Stimulated activated CD4-positive, alpha-beta T cell treated with anti-CD3 and anti-CD28 coated beads, Interleukin-12 subunit alpha, Interleukin-12 subunit beta, amount 100 ng/mL, for 24 hours (primary cell): ENCODE data around the gene TMEM259.

Source experiments
- DNase-seq, 2 experiments: peaks; one replicate each; pipeline ENCODE4 v3.0.0-alpha.2; 2020; ENCODE audit warnings: low read depth in 2 of 2

Gene TMEM259

DNA sequence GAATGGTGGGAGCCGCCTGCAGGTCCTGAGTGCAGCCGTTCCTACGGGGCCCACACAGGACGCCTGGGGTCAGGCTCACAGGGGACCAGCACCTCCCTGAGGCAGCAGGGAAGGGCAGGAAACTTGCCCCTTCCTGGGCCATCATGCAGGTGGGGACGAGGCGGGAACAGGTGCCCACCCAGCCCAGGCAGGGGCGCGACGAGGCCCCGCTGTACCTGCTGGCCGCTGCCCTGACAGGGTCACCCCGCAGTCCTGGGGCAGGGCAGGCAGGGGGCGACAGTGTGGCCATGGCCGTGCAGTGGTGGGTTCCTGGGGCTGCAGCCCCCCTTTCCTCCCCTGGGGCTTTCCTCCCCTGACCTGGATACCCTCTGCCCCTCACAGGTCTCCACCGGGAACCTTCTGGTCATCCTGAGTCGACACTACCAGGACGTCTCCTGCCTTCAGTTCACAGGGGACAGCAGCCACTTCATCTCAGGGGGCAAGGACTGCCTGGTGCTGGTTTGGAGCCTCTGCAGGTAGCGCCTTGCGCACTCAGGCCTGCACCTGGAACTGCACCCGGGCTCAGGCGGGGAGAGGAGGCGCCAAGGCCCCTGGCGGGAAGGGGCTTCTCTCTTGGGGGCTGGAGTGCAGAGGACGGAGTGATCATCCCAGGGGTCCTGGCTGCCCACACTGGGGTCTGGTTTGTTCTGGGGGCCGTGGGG lies 31.4 kb downstream of the TMEM259 start:
- no peak for DNase-seq

DNA sequence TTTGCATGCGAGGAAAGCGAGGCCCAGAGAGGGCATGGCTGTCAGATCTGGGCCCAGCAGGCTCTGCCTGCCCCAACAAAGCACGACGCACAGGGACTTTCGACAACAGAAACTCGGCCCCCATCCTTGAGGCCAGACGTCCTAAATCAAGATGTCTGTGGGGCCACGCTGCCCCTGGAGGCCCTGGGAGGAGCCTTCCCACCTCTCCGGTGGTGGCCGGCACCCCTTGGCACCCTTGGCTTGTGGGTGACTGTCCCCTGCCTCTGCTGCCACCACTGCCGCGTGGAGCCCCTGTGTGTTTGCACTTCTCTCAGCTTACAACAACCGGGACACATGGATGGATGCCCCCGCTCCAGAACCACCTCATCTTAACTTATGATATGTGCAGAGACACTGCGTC lies 32.4 kb downstream of the TMEM259 start:
- no peak for DNase-seq

DNA sequence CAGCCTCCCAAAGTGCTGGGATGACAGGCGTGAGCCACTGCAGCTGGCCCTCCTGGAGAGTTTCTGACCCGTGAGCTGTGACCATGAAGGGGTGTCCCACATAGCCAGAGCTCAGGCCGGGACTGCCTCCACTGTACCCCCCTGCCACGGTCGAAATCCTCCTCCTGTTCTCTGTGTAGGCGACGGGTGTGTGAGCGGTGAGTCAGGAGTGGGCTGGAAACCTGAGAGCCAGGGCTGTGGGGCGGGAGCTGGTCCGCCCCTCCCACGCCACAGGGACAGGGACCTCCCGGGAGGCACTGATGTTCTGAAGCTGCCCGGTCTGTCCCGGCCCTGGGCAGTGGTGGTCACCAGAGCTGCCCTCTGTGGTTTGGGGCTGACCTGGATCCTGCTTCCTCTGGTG lies 32.8 kb downstream of the TMEM259 start:
- no peak for DNase-seq

DNA sequence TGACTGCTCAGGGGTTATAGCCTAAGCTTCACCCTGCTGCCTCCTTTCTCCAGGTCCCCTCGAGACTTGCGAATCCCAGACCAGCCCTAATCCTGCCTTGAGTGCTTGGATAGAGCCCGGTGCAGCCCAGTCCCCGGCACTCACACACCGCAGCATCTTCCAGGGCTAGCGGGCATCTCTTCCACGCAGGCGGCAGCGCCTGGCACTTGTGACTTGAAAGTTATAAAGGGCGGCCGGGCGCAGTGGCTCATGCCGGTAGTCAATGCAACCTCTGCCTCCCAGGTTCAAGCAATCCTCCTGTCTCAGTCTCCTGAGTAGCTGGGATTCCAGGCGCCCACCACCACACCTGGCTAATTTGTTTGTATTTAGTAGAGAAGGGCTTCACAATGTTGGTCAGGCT lies 34.8 kb downstream of the TMEM259 start:
- no peak for DNase-seq

DNA sequence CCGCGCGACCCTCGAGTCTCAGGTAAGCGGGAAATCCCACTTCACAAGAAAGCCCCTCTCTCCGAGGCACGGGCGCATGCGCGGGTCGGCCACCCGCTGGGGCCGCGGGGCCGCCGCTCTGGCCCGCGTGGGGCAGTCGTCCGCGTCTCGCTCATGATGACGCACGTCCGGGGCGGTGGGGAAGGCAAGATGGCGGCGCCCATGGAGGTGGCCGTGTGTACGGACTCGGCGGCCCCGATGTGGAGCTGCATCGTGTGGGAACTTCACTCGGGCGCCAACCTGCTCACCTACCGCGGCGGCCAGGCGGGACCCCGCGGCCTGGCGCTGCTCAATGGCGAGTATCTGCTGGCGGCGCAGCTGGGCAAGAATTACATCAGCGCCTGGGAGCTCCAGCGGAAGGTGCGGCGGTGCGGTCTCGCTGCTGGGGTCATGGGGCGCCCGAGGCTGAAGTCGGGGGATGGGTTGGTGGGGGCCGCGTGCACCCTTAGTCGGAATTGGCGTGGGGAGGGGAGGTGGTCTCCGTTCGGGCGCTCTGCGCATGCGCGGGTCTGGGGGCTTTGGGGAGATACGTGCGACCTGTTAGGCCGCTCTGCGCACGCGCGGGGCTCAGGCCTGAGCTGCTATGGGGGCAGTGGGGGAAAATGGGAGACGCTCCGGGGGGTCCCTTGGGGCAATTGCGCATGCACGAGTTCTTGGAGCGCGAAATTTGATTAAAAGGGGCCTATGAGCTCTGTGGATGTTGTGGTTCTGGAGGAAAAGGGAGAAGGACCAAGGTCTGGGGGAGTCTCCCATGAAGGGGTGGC lies 36.6 kb downstream of the TMEM259 start, which contains the start of gene WDR18:
WDR18 (plus strand) TSS at position 181 of the 803 bp plus-strand sequence; CDS start at position 190, 9 bp downstream.
- peak; percentile 83 to 90 for DNase-seq

DNA sequence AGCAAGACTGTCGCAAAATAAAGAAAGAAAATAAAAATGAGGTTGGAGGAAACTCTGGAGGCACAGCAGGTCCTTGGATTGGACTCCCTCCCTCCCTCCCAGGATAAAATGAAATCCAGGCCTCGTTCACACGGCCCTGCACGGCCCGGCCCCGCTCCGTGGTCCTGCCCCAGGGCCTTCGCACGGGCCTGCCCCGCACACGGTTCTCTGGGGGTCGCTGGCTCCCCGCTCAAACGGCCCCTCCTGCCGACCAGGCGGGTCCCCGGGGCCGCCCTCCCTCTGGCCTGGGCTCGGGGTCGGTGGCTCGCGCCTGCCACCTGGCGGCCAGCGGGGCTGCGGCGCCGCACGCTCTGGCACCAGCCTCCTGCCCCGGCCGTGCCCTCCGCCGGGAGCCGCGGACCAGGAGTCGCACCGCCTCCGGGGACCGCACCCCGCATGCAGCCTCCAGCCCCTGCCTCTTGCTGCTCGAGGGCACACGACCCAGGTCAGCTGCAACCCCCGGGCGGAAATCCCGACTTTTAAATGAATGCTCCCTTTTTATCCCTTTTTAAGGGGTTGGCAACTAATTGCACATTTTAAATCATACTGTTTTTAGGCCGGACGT lies 38.3 kb downstream of the TMEM259 start:
- peak; percentile 54 to 64 for DNase-seq

DNA sequence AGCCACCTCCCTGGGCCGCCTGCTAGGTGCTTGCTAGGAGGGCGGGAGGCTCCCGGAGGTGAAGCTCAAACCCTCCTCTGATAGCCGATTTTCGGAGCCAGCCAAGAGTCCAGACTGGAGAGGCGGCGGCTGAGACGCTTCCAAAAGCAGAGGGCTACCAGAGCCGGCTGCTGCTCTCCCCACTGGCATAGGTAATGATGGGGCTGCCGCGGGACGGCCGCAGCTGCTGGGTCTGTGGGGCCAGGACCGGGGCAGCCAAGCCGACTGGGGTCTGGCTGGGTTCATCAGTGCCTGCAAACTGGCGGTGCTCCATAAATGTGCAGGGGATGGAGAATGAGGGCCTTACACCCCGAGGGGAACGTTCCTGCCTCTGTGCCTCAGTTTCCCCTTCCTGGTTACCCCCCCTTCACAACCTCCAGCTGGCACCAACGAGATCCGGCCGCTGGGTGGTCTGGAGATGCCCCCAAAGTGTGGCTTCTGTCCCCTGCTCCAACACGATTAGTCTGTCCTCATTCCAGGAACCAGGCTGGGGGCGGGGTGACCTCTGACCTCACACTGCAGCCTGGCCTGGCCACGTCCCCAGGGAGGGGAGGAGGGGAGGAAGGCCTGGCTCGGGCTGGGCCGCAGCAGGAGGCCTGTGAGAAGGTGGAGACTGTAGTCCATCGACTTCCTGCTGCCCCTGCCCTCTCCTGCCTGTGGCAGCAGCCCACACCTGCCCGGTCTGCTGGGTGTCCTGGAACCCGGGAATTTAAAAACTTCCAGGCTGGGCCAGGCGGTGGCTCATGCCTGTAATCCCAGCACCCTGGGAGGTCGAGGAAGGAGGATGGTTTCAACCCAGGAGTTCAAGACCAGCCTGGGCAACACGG lies 40.6 kb downstream of the TMEM259 start:
- DNase-seq = no peak

DNA sequence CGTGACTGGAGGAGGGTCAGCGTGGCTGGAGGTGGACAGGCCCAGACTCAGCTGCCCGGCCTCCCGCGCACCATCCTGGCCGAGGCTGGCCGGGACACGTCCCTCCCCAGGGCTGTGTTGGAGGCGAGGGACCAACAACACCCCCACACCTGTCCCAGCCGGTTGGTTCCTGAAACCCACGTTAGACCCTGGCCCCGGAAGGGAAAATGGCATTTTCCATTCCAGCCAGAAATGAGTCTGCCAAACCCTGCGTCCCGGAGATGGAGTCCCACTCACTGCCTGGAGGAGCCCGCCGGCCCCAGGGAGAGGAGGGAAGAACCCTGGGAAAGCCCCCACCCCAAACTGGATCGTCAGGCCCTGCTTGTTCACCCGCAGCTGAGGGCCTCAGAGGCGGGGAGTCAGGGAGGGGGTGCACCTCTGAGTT lies 41.6 kb downstream of the TMEM259 start:
- no peak for DNase-seq

DNA sequence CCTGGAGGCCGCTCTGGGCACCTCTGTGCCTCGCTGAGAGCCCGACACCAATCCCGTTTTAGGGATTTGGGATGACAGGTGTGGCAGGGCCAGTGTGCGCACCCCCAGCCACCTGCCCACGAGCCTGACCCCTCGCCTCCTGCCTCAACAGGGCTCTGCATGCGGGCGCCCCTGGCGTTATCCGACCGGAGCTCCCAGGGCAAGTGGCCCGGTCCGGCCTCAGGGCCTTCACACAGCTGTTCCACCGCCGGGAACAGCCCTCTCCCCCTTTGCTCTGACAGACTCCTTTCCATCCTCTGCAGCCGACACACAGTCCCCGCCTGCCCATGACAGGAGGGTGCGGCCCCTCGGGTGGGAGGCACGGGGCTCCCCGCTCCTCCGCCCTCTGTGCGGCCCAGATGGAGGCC lies 43.9 kb downstream of the TMEM259 start:
- no peak for DNase-seq

DNA sequence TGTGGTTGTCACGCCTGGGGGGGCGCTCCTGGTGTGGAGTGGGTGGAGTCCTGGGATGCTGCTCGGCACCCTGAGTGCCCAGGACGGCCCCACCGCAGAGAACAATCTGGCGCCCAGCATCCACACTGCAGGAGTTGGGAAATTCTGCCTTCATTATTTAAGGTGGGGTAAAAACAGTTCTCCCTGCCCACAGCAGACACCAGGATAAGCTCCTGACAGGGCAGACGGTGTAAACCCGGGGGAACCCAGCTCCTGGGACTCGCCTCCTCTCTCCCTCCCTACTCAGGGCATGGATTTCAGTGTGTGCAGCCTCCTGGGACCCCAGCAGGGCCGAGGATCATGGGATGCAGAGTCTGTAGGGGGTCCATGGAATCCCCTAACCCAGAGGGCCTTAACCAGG lies 44.4 kb downstream of the TMEM259 start:
- no peak for DNase-seq

DNA sequence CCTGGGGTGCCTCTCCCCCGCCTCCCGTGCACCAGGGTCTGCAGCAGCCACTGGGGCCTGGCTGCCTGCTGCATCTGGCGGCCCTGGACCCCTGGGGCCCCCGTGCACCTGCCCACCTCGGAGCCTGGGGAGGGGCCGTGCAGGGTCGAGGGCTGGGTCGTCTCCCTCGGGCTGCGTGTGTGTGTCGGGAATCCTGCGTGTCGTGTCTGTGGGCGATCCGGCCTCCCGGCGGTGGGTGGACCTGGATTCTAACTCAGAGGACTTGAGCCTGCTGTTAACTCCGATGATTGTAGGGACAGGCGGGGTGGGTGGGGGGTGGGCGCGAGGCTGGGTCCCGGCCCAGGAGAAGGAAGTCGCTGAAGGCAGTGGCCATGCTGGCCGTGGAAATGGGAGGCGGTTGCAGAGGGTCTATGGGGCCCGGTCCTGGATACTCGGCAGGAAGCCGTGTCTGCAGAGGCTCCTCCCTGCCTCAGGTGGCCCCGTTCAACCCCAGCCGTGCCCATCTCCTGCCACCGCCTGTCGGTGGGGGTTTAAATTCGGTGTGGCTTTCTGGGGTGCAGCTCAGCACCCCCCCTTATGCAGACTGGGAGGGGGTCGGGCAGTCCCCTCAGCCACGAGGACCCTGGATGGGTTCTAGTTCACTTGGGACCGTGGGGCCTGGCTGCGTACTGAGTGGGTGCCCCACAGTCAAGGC lies 46.2 kb downstream of the TMEM259 start:
- DNase-seq = no peak

DNA sequence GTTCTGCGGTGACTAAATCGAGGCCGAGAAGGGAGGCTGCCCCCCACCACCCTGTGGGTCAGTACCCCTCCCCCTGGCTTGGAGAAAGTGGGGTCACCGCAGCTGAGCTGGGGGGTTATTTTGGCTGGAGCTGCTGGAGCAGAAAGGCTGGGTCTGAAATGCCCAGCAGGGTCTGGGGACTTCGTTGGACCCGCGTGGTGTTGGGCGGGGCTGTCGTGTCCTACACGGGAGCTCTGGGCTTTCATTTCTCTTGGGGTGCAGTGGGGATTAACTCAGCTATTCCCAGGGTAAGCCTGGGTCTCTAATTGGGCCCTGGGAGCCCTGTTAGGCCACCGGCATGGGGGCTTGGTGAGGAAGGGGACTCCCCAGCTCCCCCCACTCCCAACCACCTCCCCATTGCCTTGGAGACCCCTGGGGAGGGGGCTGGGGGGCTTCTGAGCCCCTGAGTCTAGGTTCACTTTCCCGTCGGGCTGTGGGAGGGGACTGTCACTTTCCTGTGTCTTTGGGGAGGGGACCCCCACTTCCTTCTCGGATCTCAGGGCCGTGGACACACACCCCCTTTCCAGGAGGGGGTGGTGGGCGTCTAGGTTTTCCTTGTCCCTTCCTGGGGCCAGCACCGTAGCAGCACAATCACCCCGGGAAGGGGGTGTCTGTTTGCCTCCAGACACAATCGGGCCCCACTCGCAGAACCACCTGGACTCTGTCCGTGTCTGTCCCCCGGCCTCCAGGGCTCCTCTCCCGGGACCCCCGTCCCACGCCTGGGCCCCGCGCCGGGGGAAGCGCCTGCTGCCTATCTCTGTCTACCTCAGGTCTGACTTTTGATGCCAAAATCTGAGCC lies 47.0 kb downstream of the TMEM259 start:
- no peak for DNase-seq

DNA sequence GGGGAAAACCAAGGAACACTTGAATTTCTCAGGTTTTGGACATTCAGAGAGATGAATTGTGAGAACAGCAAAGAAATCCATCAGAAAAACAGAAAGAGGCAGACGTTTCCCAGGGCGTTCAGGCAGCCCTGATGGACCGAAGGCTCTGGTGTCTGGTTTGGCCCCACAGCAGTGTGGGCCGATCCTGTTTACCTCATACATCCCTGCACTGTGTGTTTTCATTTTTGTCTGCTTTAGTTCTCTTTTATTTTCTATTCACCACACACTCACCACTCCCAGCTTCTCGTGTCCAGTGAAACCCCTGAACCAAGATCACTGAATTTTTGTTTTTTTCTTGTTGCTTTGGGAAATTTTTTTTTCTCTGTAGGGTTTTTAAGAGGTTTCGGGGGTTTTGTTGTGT lies 48.6 kb downstream of the TMEM259 start:
- no peak for DNase-seq

DNA sequence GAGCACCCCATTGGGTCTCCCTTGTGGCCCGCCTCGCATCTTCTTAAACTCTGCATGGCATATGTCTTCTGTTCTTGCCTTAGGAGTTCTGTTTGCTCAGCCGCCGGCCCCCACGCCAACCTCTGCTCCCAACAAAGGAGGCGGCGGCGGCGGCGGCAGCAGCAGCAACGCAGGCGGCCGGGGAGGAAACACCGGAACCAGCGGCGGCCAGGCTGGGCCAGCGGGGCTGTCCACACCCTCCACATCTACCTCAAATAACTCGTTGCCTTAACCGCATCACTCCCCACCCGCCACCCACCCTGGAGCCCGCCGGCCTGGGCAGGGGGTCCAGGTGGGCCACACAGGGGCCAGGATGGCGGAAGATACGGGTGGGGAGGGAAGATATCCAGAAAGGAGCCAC lies 49.1 kb downstream of the TMEM259 start:
- DNase-seq = no peak

DNA sequence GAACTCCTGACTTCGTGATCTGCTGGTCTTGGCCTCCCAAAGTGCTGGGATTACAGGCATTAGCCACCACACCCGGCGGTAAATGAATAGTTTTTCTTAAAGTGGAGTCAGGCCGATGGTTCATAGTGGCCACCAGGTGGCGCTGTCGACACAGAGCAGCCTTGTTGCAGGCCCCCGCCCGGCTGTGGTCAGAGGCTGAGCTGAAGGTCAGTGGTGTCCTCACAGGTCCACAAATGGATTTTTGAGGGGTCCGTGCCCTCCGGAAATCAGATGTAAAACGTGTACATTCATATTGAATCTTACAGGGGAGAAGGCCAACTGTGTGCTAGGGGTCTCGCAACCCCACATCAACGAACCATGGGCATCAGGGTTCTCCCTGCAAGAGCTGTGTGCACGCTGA lies 50.2 kb downstream of the TMEM259 start:
- no peak for DNase-seq

DNA sequence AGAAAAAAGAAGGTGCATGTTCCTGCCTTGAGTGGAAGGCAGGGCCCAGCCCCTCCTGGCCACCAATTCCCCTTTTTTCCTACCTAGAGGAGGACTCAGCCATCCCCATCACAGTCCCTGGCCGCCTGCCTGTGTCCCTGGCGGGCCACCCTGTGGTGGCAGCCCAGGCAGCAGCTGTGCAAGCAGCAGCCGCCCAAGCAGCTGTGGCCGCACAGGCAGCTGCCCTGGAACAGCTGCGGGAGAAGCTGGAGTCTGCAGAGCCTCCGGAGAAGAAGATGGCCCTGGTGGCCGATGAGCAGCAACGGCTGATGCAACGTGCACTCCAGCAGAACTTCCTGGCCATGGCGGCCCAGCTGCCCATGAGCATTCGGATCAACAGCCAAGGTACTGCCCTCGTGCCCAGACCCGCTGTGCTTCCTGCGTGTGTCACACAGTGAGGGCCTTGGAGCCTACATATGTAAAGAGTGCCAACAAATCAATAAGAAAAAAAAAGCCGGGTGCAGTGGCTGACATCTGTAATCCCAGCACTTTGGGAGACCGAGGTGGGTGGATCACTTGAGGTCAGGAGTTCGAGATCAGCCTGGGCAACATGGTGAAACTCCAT lies 54.3 kb downstream of the TMEM259 start:
- DNase-seq = no peak

DNA sequence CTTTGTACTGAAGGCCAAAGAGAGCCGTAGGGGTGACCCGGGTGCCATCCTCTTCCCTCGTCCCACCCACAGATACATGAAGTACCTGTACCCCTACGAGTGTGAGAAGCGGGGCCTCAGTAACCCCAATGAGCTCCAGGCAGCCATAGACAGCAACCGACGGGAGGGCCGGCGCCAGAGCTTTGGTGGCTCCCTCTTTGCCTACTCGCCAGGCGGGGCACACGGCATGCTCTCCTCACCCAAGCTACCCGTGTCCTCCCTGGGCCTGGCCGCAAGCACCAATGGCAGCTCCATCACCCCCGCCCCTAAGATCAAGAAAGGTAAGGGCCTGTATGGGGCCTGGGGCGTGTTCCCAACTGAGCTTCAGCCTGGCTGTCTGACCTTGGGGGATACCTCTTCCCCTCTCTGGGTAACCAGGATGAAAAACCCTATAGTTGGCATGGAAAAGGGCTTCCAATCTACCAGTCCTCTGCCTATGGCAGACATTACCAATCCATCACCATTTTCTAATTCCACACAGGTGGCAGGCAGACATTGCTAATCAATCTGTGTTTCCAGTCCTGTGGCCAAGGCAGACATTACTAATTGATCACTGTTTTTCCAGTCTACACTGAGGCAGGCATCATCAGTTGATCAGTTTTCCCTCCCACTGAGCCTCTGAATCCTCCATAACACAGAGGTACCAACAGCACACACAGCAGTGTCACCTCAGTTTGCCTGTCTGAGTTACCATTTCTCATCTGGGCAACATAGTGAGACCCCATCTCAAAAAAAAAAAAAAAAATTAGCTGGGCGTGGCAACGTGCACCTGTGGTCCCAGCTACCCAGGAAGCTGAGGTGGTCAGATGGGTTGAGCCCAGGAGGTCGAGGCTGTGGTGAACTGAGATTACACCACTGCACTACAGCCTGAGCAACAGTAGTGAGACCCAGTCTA lies 55.9 kb downstream of the TMEM259 start:
- DNase-seq = no peak

DNA sequence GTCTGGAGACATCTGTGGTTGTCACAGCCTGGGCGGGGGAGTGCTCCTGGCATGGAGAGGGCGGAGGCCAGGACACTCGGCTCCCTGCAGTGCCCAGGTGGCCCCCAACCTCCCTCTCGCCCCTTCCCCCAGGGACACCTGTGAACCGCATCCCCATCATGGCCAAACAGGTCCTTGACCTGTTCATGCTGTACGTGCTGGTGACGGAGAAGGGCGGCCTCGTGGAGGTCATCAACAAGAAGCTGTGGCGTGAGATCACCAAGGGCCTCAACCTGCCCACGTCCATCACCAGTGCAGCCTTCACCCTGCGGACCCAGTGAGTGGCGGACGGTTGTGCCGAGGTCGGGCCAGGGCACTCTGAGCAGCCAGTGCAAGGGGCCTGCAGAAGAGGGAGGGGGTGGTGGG lies 56.8 kb downstream of the TMEM259 start:
- no peak for DNase-seq

DNA sequence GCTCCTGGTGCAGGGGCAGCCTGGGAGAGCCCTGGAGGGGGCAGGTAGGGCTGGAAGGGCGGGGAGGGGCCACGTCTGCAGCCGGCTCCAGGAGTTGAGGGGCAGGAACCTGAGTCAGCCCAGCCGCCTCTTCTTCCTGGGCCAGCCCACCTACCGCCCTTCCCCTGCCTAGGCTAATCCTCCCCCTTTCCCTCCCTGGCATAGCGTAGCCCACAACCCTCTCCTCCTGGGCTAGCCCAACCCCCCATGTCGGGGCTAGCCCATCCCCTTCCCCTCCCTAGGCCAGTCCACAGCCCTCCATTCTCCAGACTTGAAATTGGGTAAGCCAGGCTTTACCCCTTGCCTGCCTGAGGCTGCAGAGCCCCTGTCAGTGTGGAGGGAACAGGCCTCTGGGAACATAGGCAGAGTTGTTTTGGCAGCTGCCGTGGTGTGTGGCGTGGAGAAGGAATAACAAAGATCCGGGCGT lies 57.4 kb downstream of the TMEM259 start:
- no peak for DNase-seq
